K562 (cell line): ENCODE results near the gene PAK1IP1. TPM values are rescaled to one million over a fixed set of nuclear protein-coding genes. Genes with fewer than 3 reads are reported as not detected.

ENCODE experiments used
- ATAC-seq: fragments of 200-7000 bp; cut with Tn5 transposase; 3 replicates; pipeline ENCODE4 v1.9.1; 2020; ENCODE audit warnings: moderate library complexity
- BruUV-seq: library from RNA; stranded (reverse); fragments of 400-500 nt; replicated peaks from 2 replicates; lab custom pipeline; 2021; lab: Mats Ljungman, UMichigan
- CTCF ChIA-PET: fragments of 300-600 bp; formaldehyde crosslinking; extraction: SDS; loops from one replicate; lab custom pipeline; 2021; ENCODE audit warnings: low intra/inter-chr PET ratio; lab: Yijun Ruan, JAX
- POLR2A ChIA-PET: fragments of 300-600, 350-650 bp; sonication (Branson Sonifier 250); formaldehyde crosslinking; extraction: SDS; loops from one replicate; lab custom pipeline; 2021; ENCODE audit warnings: antibody characterized with exemption, inconsistent platforms; lab: Yijun Ruan, JAX
- DNase-seq, 4 experiments: peaks; one replicate each; pipeline versions ENCODE4 v3.0.0 to v3.0.0-alpha.2; 2011 to 2018; ENCODE audit warnings: low spot score in 3 of 4, mixed read lengths in 3 of 4; ENCODE audit errors: extremely low read depth in 1 of 4
- FAIRE-seq: peaks from 2 replicates; lab custom pipeline; 2011; peaks lifted over from hg19 to GRCh38; lab: Jason Lieb, UNC
- H2AFZ ChIP-seq: 2 replicates; pipeline ENCODE4 v1.6.0; 2011; ENCODE audit warnings: low read depth, low read length, control low read depth, inconsistent platforms
- H3K27ac ChIP-seq: fragments of 200-600 bp; 3 replicates; pipeline ENCODE4 v1.8.0; 2011; ENCODE audit warnings: low read depth, mild to moderate bottlenecking, control low read depth, inconsistent platforms, low read length, moderate library complexity, mixed read lengths; ENCODE audit errors: extremely low read depth
- H3K27me3 ChIP-seq, 2 experiments: fragments of 300-600 bp in 1 of 2; 2 replicates in 1 of 2; 3 replicates in 1 of 2; pipeline versions ENCODE4 v1.6.0 to v1.8.0; 2011; ENCODE audit warnings: inconsistent platforms in 2 of 2, low read length in 2 of 2, mild to moderate bottlenecking in 1 of 2, mixed read lengths in 1 of 2, moderate library complexity in 1 of 2; ENCODE audit not compliant: control insufficient read depth in 2 of 2, insufficient read depth in 2 of 2
- H3K36me3 ChIP-seq: fragments of 300-600 bp; 3 replicates; pipeline ENCODE4 v1.8.0; 2011; ENCODE audit warnings: mild to moderate bottlenecking, low read length, inconsistent platforms; ENCODE audit not compliant: control insufficient read depth, insufficient read depth
- H3K4me1 ChIP-seq, 2 experiments: fragments of 200-600 bp in 1 of 2; replicated peaks in 1 of 2; 2 replicates in 1 of 2; 3 replicates in 1 of 2; pipeline versions ENCODE4 v1.5.1 to v1.8.0; 2011; ENCODE audit warnings: inconsistent platforms in 2 of 2, low read length in 2 of 2, mild to moderate bottlenecking in 1 of 2, mixed read lengths in 1 of 2, moderate library complexity in 1 of 2; ENCODE audit not compliant: control insufficient read depth in 2 of 2, insufficient read depth in 2 of 2
- H3K4me2 ChIP-seq: 2 replicates; pipeline ENCODE4 v1.6.1; 2011; ENCODE audit warnings: low read length, control low read depth, inconsistent platforms, mixed read lengths; ENCODE audit not compliant: insufficient read depth
- H3K4me3 ChIP-seq: fragments of 200-600 bp; sonication (generic), shearing (Covaris generic); 2 replicates; pipeline ENCODE4 v1.5.1; 2016; ENCODE audit warnings: control low read depth, inconsistent platforms
- H3K79me2 ChIP-seq: fragments of 200-600 bp; 3 replicates; pipeline ENCODE4 v1.8.0; 2011; ENCODE audit warnings: low read length, inconsistent platforms; ENCODE audit not compliant: control insufficient read depth, insufficient read depth
- H3K9ac ChIP-seq, 2 experiments: 2 replicates each; pipeline versions ENCODE4 v1.6.0 to v1.6.1; 2011; ENCODE audit warnings: low read depth in 2 of 2, low read length in 2 of 2, control low read depth in 1 of 2, inconsistent platforms in 1 of 2, mild to moderate bottlenecking in 1 of 2, mixed read lengths in 1 of 2; ENCODE audit not compliant: insufficient read depth in 1 of 2
- H3K9me1 ChIP-seq: one replicate; pipeline ENCODE4 v1.6.0; 2011; ENCODE audit warnings: inconsistent platforms, mild to moderate bottlenecking, low read length, moderate library complexity; ENCODE audit not compliant: control insufficient read depth, insufficient read depth
- H3K9me3 ChIP-seq: replicated peaks from 2 replicates; pipeline ENCODE4 v1.5.1; 2011; ENCODE audit warnings: low read depth, low read length, inconsistent platforms; ENCODE audit not compliant: control insufficient read depth, insufficient read depth
- H4K20me1 ChIP-seq: replicated peaks from 2 replicates; pipeline ENCODE4 v1.6.1; 2011; ENCODE audit warnings: low read length, inconsistent platforms, mixed read lengths; ENCODE audit not compliant: control insufficient read depth, insufficient read depth
- BRCA1 ChIP-seq, 2 experiments: fragments of 450-650 bp in 1 of 2; sonication (generic) in 1 of 2; formaldehyde crosslinking in 1 of 2; IDR thresholded peaks; 2 replicates each; pipeline versions ENCODE4 v1.5.0 to v1.6.1; 2017 to 2020; ENCODE audit warnings: mild to moderate bottlenecking in 1 of 2, missing genetic modification reagents in 1 of 2
- CCAR2 ChIP-seq: fragments of 200-400 bp; formaldehyde crosslinking; IDR thresholded peaks from 2 replicates; pipeline ENCODE4 v1.6.1; 2017; ENCODE audit warnings: mild to moderate bottlenecking, low read depth, low read length
- MBD2 ChIP-seq: sonication (generic); IDR thresholded peaks from 2 replicates; pipeline ENCODE4 v1.6.1; 2016; ENCODE audit warnings: low read depth, borderline replicate concordance
- MED1 ChIP-seq: sonication (generic); formaldehyde crosslinking; IDR thresholded peaks from 2 replicates; pipeline ENCODE4 v1.8.1; 2023; ENCODE audit warnings: missing genetic modification reagents, borderline replicate concordance
- NCOA4 ChIP-seq: fragments of 450-650 bp; IDR thresholded peaks from 2 replicates; pipeline ENCODE4 v1.6.1; 2018; ENCODE audit warnings: mild to moderate bottlenecking; ENCODE audit not compliant: partially characterized antibody
- RHOXF2B ChIP-seq: fragments of 250-450 bp; sonication (Bioruptor Pico); conservative IDR thresholded peaks from 2 replicates; pipeline ENCODE4 v1.5.1; 2021
- ZFX ChIP-seq: sonication (generic); formaldehyde crosslinking; IDR thresholded peaks from 2 replicates; pipeline ENCODE4 v1.8.0; 2022; ENCODE audit warnings: mild to moderate bottlenecking, missing genetic modification reagents, moderate library complexity
- ZNF696 ChIP-seq: fragments of 250-450 bp; sonication (Bioruptor Pico); conservative IDR thresholded peaks from 2 replicates; pipeline ENCODE4 v1.4.0; 2020; ENCODE audit warnings: mild to moderate bottlenecking, moderate library complexity
- WGBS: fragments of 100-300 bp; shearing (Covaris generic); methylation state at CpG from one replicate; pipeline ENCODE4 v1.1.6; 2016; ENCODE audit warnings: low coverage, mixed read lengths; ENCODE audit not compliant: insufficient coverage; ENCODE audit errors: missing lambda C conversion rate; 5-methylcytosine and 5-hydroxymethylcytosine counted together
- in situ Hi-C: fragments of 300-500 bp; cut with MboI; formaldehyde crosslinking; loops from 4 replicates; pipeline ENCODE4 v1.15.0; 2018; ENCODE audit warnings: inconsistent platforms, mixed read lengths
- intact Hi-C: fragments of 100-400 bp; cut with micrococcal nuclease; formaldehyde crosslinking; loops from 2 replicates; pipeline ENCODE4 v1.14.2; 2022
- polyA plus RNA-seq, 8 experiments: library from polyadenylated mRNA; depleted of rRNA in 4 of 8; stranded (reverse) in 5 of 8; unstranded in 3 of 8; fragments of >200 nt; fragmentation: Nextera tagmentation in 2 of 8; fragmentation: Illumina TruSeq in 1 of 8; extraction: Ambion mirVana in 2 of 8; extraction: Trizol in 1 of 8; gene quantifications; 2 replicates each; pipeline versions ENCODE4 v1.2.1 to v1.2.3, GENCODE V29; 2011 to 2014; ENCODE audit warnings: inconsistent platforms in 1 of 8, missing spikeins in 1 of 8
- total RNA-seq, 7 experiments: library from RNA; depleted of rRNA in 6 of 7; stranded (reverse); fragments of >200 nt in 6 of 7; fragmentation: Illumina TruSeq in 2 of 7; extraction: Trizol in 2 of 7; gene quantifications; 2 replicates each; pipeline versions ENCODE4 v1.2.1 to v1.2.3, GENCODE V29; 2011 to 2021; ENCODE audit warnings: low replicate concordance in 1 of 7
- TF ChIP-seq, protein P1 (sequence below): sonication (generic); formaldehyde crosslinking; IDR thresholded peaks from 2 replicates; pipeline ENCODE4 v1.8.0; 2022; ENCODE audit warnings: mild to moderate bottlenecking, missing genetic modification reagents

Gene PAK1IP1
- total and polyA plus RNA-seq, 9 of the 15 experiments (the other 6 are each of a cell fraction or from before 2014, with no cell fraction given), result 50.0 to 200 (median 87.0) TPM

DNA sequence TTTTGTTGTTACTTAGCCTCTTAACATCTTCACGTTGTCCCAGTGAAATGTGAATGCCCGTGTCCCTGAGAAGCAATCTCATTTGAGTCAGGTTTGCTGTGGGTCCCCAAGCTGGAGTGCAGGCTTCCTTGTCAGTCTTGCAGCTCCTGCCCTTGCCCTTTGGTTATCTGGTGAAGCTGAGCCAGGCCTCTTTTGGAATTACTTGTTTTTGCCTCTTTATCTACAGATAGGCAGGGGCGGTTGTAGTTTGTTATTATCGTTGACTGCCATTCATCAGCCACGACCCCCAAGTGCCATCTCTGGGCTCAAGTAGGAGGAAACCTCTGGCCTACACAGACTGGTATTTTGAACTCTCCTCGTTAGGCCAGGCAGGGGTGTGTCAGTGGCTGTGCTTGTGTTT lies 30.3 kb downstream of the PAK1IP1 start (continued):
- TF ChIP-seq RHOXF2B (CRISPR knock-in tag), result no peak
- TF ChIP-seq, all 486 proteins: peak for 34

DNA sequence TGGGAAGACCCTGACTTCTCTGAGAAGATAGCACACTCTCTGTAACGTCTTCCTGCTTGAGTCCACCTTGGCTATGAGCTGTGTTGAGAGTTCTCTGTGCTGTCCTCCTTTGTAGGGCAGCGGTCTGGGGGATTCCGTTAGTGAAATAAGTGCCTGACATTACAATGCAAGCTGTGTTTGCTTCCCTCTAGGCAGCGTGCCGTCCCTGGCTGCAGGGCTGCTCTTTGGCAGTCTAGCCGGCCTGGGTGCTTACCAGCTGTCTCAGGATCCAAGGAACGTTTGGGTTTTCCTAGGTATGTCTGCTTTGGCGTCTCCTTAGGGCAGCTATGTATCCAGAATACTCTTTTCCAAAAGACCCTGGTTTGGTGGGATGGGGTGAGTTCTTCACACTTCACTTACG lies 30.9 kb downstream of the PAK1IP1 start:
- no peaks in the 10 kb centered on the region for H3K27me3 ChIP-seq
- H3K36me3 ChIP-seq, result peaks cover 57% of the 10 kb centered on the region
- ChIA-PET POLR2A (interaction anchor here (0.8 to 4.0 kb wide), 6 partner anchors 10 to 247 kb away, joined by 3 to 48 read pairs (median 4); no protein-coding TSS in a partner anchor), CTCF (no interaction called here)
- peak overlapping the region; percentile 88 for H3K27ac ChIP-seq
- peaks cover 46 to 51% of the 10 kb centered on the region in 2 experiments for H3K4me1 ChIP-seq
- TF ChIP-seq MED1 (no peak), MBD2 (0 out of 2 replicates have a peak, but pooled peaks have one; percentile 5), NCOA4 (no peak), ZNF696 (no peak), CCAR2 (no peak), BRCA1 (IDR thresholded peaks at IDR 0.05) (no peak), BRCA1 (CRISPR knock-in tag; IDR thresholded peaks at IDR 0.05) (no peak), ZFX (CRISPR knock-in tag) (0 out of 2 replicates have a peak, but pooled peaks have one; percentile 18)
- TF ChIP-seq, protein P1, sequence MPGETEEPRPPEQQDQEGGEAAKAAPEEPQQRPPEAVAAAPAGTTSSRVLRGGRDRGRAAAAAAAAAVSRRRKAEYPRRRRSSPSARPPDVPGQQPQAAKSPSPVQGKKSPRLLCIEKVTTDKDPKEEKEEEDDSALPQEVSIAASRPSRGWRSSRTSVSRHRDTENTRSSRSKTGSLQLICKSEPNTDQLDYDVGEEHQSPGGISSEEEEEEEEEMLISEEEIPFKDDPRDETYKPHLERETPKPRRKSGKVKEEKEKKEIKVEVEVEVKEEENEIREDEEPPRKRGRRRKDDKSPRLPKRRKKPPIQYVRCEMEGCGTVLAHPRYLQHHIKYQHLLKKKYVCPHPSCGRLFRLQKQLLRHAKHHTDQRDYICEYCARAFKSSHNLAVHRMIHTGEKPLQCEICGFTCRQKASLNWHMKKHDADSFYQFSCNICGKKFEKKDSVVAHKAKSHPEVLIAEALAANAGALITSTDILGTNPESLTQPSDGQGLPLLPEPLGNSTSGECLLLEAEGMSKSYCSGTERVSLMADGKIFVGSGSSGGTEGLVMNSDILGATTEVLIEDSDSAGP (CRISPR knock-in tag), result no peak
- peak overlapping the region; percentile 28 to 85; a peak in 2 of 4 replicates for H3K9ac ChIP-seq
- ATAC-seq (no peak), DNase-seq (peak in 1 of 4 experiments; percentile 29), FAIRE-seq (no peak)
- H2AFZ ChIP-seq, result no peak overlapping the region
- H3K9me1 ChIP-seq, result no peaks in the 10 kb centered on the region
- no TSS peak for BruUV-seq
- H3K4me2 ChIP-seq, result peak overlapping the region; percentile 79
- intact Hi-C loops, result no loop called here
- peaks cover 49% of the 10 kb centered on the region for H3K79me2 ChIP-seq
- H3K9me3 ChIP-seq, result peaks cover 6% of the 10 kb centered on the region
- 50% methylated on average over 9 of the region's 9 CpGs for WGBS
- H3K4me3 ChIP-seq, result no peak overlapping the region; the same call in 1 of the 2 replicates
- no peaks in the 10 kb centered on the region for H4K20me1 ChIP-seq
- in situ Hi-C loops, result no loop called here
